HL-60/S4 treated with phorbol 12-myristate 13-acetate at 8.2 ng/mL for 4 days and 3 days (cell line): Measurements from ENCODE around the gene GINS1.

Source experiments
- in situ Hi-C: fragments of 300-500 bp; cut with MboI; formaldehyde crosslinking; loops from 2 replicates; pipeline ENCODE4 v1.15.0; 2022; ENCODE audit warnings: low sequenced_read_pairs

GINS1 gene

GRCh38 chr20:25447671-25448070 is 40.2 kb downstream of the GINS1 start:
- in situ Hi-C loops: no loop called here

DNA sequence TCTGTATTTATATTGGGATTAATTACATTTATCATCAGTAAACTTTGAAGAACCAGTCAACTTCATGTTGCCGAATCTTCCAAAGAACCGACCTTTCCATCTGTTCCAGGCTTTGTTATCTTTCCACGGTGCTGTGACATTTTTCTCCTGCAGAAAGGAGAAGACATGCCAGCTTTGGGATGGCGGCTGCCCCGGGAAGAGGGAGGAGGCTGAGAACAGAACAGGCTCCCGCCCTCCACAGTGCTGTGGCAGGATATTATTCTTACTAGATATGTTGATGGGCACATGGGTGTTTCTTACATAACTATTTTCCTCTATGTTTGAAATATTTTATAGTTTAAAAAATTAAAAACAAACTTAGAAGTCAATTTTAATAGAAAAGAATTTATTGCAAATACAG is 44.9 kb downstream of the GINS1 start:
- in situ Hi-C loops: no loop called here

- in situ Hi-C loops: no loop called here
Measured at GRCh38 chr20:25453035-25453810, 45.8 kb downstream of the GINS1 start.

DNA sequence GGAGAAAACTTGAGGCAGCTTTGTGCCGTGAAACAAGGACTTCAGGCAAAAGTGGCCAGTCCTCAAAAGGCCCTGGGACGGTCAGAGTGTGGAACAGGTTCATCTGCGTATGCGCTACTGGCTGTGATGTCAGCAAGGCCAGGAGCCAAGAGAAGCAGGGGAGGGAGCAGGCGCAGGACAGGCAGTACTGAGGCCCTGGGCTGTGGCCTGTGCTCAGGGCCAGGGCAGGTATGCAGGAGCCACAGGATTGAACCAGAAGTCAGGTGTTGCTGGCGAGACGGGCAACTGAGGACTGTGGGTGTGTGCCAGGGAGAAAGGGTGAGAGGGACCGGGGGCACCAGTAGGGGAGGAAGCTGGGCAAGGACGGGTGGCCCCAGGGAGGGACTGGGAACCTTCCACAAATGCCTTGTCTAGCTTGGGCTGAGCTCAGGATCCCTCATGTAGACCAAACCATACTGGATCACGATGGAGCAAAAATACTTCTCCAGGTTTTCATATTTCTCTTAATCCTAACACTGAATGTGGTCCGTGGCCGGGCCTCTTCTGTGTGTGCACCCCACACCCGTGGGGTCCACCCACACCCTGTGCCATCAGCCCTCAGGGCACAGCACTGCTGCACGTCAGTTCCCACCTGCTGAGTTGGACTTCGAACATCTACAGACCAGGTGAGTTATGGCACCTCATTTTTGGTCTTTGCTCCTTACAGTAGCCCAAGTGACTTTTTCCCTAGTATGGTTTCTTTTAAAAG is 46.9 kb downstream of the GINS1 start:
- in situ Hi-C loops: no loop called here

DNA sequence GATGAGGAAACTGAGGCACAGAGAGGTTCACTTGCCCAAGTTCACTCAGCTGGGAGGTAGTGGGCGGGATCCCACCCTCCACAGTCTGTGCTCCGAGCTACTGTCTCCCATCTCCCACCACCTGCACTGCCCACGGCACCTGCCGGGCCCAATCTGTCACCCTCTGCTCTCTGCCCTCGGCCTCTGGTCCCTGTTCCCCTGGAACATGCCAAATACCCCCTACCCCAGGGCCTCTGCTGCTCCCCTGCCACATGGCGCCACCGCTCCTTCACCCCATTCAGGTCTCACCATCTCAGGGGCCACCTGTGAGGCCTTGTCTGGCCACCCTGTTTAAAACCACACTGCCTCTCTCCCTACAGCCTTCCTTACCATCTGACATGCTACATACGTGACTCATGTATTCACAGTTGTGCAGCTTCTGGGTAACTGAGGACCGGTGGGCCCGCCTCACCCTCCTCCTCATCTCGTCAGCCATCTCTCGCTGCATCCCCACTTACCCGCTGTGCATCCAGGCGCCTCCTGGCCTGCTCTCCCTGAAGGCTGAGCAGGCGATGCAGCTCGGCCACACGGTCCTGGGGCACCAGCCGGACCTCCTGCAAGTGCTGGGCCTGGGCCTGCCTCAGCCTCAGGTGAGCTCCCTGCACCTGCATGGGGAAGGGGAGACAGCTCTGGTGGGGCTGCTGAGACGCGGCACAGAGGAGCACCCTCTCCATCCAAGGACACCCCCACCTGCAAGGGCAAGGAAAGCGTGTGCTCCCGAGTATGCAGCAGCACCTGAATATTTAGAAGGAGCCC is 50.6 kb downstream of the GINS1 start:
- in situ Hi-C loops: no loop called here

DNA sequence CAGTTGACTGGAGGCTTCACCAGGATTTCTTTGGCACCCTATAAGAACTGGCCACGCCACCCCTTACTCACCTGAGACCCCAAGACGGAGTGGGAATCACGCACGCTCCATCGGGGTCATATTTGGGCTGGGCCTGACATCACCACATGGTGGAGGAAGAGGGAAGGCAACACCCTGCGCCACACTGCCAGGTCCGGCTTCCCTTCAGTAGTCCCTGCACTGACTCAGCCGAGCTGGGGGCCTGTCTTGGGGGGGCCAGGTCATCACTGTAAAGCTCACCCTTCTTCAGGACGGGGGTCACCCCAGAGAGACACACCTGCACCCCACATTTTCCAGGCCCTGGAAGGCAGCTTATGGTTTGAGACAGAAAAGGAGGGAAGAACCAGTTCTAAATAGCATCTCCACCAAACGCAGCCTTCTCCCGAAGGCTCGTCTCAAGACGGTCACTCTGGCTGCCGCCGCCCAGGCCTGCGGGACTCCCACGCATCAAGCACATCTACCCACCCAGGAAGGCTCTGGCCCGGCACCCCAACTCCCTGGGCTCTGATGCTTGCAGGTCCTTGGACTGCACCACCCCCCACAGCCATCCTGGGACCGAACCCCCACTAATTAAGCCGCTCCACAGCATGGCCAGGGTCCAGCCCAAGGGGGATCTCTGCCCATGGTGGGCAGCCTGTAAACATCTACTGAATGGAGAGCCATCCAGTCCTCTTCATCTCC is 51.8 kb downstream of the GINS1 start:
- in situ Hi-C loops: no loop called here

- in situ Hi-C loops: no loop called here
Measured at GRCh38 chr20:25459916-25460535, 52.6 kb downstream of the GINS1 start.

- in situ Hi-C loops: no loop called here
Measured at GRCh38 chr20:25460566-25461280, 53.2 kb downstream of the GINS1 start.

DNA sequence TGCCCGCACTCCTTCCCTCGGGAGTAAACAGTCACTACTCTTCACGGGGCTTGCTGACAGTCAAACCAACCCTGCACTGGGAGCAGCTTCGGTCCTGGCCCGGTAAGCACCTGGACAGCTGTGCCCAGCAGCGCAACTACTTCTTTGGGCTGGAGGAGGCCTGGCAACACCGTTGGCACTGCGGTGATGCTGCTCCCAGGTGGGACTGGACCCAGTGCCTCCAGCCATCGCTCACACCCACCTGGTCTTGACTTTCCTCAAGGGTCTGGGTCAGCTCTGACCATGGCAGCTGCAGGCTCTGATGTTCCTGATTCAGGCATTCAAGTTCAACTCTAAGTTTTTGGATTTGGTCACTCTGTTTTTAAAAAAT is 53.8 kb downstream of the GINS1 start:
- in situ Hi-C loops: no loop called here

DNA sequence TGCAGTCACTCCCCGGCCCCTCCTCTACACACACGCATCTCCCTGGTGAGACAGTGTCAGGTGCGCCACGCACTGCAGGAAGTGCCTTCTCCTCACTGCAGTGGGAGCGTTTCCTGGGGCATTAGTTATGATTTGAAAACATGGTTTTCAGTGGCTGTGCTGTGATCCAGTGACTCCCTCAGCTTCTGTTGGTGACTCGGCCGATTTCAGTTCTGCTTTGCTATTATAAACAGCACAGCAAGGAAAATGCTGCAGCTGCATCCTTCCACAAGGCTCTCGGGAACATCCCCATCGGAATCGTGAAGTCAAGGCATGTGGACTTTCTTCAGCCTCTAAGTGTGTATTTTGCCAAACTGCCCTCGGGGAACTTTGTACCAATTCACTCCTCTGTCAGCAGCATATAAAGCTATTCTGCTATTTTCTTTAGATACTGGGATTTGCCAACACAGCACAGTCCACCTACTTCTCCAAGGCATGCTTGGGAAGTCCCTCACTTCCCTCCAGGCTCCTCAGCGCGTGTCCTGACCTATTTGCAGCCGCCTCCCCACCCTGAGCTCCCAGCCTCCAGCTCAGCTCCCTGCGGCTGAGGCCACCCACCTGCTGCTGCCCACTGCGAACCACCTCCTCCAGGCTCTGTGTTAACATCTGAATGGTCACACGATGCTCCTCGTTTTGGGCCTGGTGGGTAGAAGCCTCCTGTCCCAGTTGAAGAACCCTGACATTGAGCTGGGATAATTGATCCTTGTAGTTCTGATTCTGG is 54.5 kb downstream of the GINS1 start:
- in situ Hi-C loops: no loop called here

GRCh38 chr20:25464501-25465242 is 57.2 kb downstream of the GINS1 start:
- in situ Hi-C loops: no loop called here

GRCh38 chr20:25465243-25466135 is 58.0 kb downstream of the GINS1 start:
- in situ Hi-C loops: no loop called here

DNA sequence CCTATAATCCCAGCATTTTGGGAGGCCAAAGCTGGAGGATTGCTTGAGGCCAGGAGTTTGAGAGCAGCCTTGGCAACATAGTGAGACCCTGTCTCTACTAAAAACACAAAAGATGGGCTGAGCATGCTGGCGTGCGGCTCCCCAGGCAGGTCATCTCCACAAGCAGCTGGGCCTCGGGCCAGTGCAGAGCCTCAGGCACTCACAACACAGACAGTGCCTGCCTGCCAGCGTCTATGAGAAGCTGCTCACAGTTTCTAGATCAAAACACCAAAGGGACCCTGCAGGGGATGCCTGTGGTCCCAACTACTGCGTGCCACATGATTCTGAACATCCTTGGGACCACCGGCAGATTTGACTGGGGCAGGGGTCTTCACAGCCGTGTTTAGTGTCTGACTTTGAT is 59.4 kb downstream of the GINS1 start:
- in situ Hi-C loops: no loop called here

DNA sequence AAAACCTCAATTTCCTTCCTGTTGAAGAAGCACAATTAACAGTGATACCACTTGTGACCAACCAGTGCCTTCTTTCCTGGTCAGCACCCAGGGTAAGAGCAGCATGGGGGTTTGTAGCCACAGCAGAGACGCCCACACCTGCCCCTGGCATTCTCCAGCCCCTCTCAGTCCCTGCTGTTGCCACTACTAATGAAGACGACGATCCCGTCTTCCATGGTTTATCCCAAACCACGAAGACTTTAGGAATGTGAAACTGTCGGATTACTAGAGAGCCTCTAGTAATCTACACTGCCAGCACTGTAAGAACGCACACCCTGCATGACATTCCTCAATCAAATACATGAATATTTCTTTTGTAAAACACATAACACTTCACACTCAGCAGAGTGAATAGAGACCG is 60.0 kb downstream of the GINS1 start:
- in situ Hi-C loops: no loop called here

DNA sequence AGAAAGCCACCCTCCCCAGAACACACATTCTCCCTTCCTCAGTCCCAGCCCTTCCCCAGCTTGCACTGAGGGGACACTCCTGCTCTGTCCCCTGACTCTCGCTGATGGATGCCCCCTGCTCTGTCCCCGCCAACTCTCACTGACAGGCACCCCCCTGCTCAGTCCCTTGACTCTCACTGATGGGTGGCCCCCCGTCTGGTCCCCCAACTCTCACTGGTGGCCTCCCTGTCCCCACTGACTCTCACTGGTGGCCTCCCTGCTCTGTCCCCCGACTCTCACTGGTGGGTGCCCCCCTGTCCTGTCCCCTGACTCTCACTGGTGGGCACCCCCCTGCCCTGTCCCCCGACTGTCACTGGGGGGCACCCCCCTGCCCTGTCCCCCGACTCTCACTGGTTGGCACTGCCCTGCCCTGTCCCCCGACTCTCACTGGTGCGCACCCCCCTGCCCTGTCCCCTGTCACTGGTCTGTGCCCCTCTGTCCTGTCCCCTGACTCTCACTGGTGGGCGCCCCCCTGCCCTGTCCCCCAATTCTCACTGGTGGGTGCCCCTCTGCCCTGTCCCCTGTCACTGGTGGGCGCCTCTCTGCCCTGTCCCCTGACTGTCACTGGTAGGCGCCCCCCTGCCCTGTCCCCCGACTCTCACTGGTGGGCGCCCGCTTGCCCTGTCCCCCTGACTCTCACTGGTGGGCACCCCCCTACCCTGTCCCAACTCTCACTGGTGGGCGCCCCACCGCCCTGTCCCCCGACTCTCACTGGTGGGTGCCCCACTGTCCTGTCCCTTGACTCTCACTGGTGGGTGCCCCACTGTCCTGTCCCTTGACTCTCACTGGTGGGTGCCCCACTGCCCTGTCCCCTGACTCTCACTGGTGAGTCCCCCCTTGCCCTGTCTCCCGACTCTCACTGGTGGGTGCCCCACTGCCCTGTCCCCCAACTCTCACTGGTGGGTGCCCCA is 60.9 kb downstream of the GINS1 start:
- in situ Hi-C loops: no loop called here

DNA sequence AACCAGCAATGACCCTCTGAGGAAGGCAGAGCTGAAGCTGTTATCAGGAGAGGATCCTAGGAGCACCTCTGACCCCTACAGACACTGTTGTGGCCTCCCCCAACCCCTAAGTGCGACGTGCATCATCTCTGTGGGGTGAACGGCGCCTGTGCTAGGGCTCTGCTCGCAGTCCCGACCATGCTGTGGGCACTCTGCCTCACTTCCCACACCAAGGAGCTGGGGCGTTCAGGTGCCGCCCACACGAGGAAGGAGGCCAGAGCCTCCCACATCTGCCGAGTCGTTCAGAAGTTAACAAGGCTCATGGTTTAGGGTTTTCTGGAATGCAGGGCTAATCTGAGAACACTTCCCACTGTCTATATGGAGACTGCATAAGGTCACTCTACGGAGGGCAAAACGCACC is 62.1 kb downstream of the GINS1 start:
- in situ Hi-C loops: no loop called here
